IPS DF 19.7 (cell line): ENCODE data around the gene PIP4K2A.

Experiments used
- DNase-seq: peaks from one replicate; pipeline ENCODE4 v3.0.0-alpha.2; 2013; ENCODE audit warnings: low read depth, low spot score

The PIP4K2A gene

DNA sequence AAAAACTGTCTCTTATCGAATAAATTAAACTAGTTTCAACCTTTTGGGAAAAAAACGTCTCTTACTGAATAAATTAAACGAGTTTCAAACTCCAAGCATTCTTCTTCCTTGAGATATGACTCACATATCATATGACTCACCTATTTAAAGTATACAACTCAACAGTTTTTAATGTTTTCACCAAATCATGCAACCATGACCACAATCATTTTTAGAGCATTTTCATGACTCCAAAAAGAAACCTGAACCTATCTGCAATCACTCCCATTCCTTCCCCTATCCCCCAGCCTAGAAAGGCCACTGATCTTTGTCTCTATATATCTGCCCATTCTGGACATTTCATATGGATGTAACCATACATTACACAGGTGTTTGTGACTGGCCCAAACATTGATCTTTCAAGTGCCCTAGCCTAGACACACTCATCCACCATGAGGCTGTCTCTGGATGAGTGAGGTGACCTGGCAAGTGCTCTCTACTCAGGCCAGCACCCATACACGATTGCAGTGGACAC is 115.3 kb downstream of the PIP4K2A start:
- no peak for DNase-seq

DNA sequence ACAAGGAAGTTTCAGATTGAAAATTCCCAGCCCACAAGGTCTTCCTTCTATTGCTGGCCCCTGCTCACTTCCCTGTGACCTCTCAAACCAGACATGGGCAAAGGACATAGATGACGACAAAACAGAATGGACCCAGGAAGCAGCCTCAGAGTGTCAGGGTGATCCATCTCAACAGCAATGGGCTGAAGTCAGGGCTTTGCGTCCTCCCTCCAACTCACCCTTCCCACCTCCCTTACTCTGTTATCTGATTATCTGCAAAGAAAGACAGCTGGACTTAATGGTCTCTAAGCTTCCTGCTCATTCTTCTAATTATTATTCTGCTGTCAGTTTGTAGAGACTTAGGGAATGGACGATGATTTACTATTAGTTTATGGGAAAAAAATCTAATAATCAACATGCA is 115.9 kb downstream of the PIP4K2A start:
- no peak for DNase-seq

GRCh38 chr10:22597138-22597537 is 117.2 kb downstream of the PIP4K2A start:
- no peak for DNase-seq

DNA sequence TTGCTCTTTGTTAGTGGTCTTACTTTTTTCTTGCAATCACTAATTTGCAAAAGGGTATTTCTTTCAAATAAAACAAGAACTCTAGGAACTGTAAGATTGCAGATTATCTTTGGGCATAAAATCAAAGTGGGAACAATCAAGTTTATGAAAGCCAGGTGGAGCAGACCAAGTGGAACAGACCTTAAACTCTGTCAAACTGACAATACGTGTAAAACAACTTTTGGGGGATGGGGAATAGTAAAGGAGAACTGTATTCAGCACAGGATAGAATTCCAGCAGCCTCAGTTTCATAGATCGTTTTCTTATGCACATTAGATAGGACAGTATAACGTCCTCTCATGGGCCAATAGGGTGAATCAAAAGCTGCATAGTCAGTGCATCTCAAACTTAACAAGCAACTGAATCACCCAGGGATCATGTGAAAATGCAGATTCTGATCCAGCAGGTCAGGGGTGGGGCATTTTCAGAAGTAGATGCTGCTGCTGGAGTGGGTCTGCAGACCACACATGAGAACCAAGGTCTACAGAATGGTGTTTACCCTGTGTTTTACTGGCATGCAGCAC is 120.7 kb downstream of the PIP4K2A start:
- DNase-seq, result no peak

DNA sequence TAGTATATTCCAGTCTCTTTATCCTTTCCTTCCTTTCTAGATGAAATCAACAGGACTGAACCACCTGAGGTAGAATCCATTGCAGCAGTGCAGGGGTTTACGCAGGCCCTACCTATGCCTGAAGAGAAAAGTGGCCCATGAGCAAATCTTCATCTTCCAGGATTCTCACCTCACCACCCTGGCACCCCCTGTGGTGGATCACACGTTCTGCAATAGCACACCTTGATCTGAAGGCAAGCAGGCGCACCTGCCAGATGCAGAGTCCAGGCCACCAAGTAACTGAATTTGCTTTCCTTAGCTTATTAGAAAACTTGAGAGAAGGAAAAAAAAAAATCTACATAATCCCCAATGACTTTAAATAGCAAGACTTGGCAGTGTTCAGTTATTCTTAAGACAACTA is 121.4 kb downstream of the PIP4K2A start:
- no peak for DNase-seq

DNA sequence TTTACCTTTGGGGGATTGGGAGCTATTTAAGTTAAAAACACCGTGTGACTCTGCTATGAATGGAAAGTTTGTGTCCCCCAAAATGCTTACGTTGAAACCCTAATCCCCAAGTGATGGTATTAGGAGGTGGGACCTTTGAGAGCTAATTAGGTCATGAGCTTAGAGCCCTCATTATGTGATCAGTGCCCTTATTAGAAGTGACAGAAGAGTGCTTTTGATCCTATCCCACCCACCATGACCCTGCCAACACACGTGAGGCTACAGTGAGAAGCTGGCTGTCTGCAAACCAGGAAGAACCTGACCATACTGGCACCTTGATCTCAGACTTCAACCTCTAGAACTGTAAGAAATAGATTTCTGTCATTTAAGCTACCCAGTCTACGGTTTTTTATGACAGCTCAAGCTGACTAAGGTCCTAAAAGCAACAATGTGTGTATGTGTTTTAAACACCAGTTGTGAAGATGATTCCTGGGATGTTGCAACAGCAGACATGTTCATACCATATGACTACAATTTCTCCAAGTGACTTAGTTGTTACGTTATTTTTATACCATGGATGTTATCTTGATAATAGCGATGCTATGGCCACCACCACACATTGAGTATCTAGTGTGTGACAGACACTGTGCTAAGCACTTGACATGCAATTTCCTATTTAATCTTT is 124.4 kb downstream of the PIP4K2A start:
- no peak for DNase-seq

DNA sequence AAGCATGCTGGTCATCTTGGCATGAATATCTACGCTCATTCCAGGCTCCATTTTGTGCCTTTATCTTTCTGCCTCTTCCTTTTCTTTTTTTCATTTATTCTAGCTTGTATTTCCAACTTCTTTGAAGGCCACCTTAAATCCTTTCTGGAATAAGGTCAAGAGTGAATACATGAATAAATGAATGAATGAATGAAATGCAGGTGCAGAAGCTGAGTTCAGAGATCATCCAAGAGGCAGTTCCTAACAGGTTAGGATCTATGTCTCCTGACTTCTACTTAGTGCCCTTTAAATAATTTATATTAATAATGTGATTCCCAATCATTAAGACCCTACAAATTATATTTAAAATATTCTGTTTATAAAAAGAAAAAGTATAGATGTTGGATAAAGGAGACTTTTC is 125.9 kb downstream of the PIP4K2A start:
- no peak for DNase-seq

GRCh38 chr10:22583683-22584082 is 130.7 kb downstream of the PIP4K2A start:
- no peak for DNase-seq

DNA sequence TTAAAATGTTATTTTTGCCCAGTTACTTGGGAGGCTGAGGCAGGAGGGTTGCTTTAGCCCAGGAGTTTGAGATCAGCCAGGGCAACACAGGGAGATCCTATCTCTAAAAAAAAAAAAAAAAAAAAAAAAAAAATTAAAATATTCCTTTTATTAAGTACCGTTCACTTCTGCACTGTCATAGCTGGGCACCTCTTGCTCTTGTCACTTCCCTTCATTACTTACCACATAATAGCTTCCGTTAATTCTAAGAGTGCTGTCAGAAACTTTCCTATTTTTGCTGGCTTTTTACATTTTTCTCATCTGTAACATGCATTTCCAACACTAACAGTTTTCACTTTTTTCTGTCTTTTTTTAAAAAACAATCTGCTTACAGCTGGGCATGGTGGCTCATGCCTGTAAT is 132.9 kb downstream of the PIP4K2A start:
- no peak for DNase-seq

DNA sequence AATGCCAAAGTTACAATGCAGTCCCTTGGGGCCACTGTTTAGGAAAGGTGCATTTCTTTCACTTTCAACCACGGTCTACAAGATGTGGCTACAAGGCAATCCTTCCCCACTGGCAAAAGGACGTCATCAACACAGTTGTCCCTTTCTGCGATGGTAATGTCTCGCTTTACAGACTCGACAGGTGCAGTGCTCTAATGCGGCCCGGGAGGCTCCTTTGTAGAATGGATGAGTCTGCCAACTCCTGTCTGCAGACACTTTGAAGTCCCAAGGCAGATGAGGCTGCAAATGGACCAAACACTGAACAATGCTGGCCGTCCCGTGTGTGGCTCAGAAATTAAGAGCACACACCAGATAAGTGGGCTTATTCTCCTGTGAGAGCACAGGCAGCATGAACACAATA is 133.7 kb downstream of the PIP4K2A start:
- DNase-seq, result no peak

DNA sequence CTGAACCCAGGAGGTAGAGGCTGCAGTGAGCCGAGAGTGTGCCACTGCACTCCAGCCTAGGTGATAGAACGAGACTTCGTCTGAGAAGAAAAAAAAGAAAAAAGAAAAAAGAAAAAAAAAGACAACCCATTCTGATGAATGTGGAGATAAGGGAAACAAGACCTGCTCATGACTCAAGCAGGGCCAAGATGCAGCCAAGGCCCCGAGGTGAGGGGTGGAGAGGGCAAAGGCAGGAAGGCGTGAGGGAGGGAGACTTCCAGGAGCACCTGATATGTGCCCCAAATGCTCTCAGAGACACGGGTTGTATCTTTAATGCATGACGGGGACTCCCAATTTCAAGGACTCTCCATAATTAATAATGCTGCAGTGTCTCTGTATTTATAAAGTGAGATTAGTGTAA is 134.6 kb downstream of the PIP4K2A start:
- no peak for DNase-seq

DNA sequence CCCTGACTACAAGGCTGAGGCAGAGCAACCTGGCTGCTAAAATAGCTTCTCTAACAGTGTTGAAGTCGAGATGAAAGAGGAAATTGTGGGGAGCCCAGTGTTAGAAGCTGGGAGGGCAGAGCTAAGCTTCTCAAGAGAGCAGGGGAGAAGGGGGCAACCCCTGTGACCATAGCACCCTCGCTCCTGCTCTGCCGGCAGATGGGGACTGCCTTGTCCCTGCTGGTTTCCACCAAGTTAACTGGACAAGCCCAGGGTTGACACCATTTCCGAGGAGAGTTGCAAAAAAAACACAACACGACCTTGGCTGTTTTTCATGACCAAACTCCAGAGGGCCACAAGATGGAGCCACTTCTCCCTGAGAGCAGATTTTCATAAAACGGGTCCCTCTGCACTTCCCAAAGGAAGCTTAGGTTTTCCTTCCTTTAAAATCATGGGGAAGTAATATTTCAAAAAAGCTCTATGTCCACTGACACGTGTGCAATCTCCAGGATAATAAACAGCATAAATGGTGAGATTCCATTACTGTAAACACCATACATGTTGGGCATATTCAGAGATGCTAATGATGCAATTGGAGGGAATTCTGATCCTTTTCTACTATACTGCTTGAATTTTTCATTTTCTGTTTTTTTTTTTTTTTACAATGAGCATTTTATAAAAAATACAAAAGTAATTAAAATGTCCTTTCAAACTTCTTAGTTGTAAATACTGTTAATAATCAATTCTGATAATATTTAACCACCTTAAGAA is 140.4 kb downstream of the PIP4K2A start:
- DNase-seq, result no peak

GRCh38 chr10:22570733-22571430 is 143.5 kb downstream of the PIP4K2A start:
- DNase-seq, result no peak

- DNase-seq, result no peak
Measured at GRCh38 chr10:22570234-22570633, 144.1 kb downstream of the PIP4K2A start.

- DNase-seq, result no peak
Measured at GRCh38 chr10:22568928-22569327, 145.4 kb downstream of the PIP4K2A start.

DNA sequence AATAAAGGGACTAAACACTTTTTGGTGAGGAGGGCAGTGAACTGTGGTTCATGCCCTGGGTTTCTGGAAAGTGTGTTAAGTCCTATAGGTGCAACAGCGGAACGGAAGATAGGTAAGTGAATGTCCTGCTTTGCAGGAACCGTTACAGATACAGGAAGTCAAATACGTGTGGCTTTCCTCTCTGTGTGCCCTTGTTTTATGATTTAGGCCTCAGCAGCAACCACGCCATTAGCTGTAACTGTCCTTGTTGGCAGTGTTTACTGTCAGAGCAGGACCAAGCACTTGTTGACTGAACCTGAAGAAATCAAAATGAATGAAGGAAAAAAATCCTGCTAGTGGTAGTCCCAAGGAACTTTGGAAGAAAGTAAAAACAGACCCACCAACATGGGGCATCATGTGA is 150.3 kb downstream of the PIP4K2A start:
- no peak for DNase-seq

GRCh38 chr10:22561909-22562308 is 152.5 kb downstream of the PIP4K2A start:
- no peak for DNase-seq

DNA sequence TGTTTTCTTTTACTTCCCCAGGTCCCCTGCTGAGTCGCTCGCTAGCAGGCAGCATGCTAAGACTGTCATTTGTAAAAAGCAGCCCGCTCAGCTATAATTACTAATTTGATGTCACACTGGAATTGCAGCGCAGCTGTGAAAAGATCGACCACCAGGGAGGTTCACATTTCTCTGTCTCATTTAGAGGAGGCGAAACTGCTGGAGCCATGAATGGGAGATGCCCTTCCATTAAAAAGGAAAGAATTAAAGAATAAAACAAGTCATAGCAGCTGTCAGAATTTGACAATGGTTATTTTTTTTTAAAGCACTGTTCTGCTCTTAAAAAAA is 153.5 kb downstream of the PIP4K2A start:
- DNase-seq, result no peak

GRCh38 chr10:22560096-22560912 is 154.1 kb downstream of the PIP4K2A start:
- no peak for DNase-seq

DNA sequence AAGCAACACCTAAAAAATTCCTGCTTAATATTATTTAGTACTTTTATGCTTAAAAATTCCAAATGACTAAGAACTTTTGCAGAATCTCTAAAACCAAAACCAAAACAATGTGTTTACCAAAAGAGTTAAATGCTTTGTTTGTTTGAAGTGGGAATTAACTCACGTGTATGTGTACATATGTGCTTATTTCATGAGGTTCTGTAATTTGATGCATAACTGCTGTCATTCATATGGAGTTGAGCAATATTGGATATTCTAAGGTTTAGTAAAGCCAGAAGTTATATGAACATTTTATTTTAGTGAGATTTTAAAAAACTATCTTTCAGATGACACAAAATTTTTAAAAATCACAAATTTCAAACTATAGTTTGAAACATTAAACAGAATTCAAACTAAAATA is 157.1 kb downstream of the PIP4K2A start:
- no peak for DNase-seq

DNA sequence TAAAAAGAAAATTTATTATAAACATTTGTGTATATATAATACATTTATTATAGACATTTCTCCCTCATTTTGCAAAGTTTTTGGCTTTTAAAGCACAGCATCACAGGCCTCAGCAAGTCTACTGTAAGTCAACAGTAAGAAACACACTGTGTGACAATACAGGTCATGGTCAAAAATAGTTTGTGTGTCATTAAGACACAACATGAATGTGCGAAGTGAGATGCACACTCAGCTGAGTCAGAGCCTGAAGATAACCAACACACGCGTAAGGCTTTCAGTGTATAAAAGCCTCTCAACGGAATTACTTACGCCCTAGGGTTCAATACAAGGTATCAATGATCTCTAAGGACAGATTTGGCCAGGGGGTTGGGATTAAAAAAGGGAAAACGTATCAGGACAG is 157.6 kb downstream of the PIP4K2A start:
- DNase-seq, result no peak
